ENCODE data around the gene MARCHF3. TPM values are rescaled to one million over a fixed set of nuclear protein-coding genes. Genes with fewer than 3 reads are reported as not detected.
"Not testable (repeated sequence)": the region's sequence is repeated elsewhere in the genome, so short reads cannot be mapped to it uniquely, and the experiment has no call there.

MARCHF3 gene
- total RNA-seq, 1 donor from 2014 or later: 5.7 TPM

GRCh38 chr5:126857472-126858410 lies 172.6 kb downstream of the MARCHF3 start:
- H3K27me3 Mint-ChIP-seq (ENCODE audit: unreplicated experiment): peaks cover 8% of the 10 kb centered on the region
- H3K4me1 Mint-ChIP-seq (ENCODE audit: low read depth, unreplicated experiment): peaks cover 7% of the 10 kb centered on the region
- no peak for DNase-seq
- no peak overlapping the region for H3K27ac Mint-ChIP-seq (ENCODE audit: unreplicated experiment)
- peaks cover 17% of the 10 kb centered on the region for H3K36me3 Mint-ChIP-seq (ENCODE audit: unreplicated experiment)
- H3K4me3 Mint-ChIP-seq (ENCODE audit: unreplicated experiment): peak overlapping the region; percentile 34
- TF ChIP-seq CTCF (IDR thresholded peaks at IDR 0.05; ENCODE audit: partially characterized antibody, unreplicated experiment): no peak
- peaks cover 8% of the 10 kb centered on the region for H3K9me3 Mint-ChIP-seq (ENCODE audit: unreplicated experiment)

- H3K27me3 Mint-ChIP-seq (ENCODE audit: unreplicated experiment): peaks cover 8% of the 10 kb centered on the region
- peaks cover 17% of the 10 kb centered on the region for H3K36me3 Mint-ChIP-seq (ENCODE audit: unreplicated experiment)
- no peak for TF ChIP-seq CTCF (IDR thresholded peaks at IDR 0.05; ENCODE audit: partially characterized antibody, unreplicated experiment)
- H3K27ac Mint-ChIP-seq (ENCODE audit: unreplicated experiment): no peak overlapping the region
- DNase-seq: no peak
- H3K4me1 Mint-ChIP-seq (ENCODE audit: low read depth, unreplicated experiment): peaks cover 19% of the 10 kb centered on the region
- peaks cover 10% of the 10 kb centered on the region for H3K9me3 Mint-ChIP-seq (ENCODE audit: unreplicated experiment)
- H3K4me3 Mint-ChIP-seq (ENCODE audit: unreplicated experiment): no peak overlapping the region
Observed at GRCh38 chr5:126855266-126855665, 175.1 kb downstream of the MARCHF3 start.

GRCh38 chr5:126854526-126855110 lies 175.7 kb downstream of the MARCHF3 start:
- no peak for DNase-seq
- no peak overlapping the region for H3K4me3 Mint-ChIP-seq (ENCODE audit: unreplicated experiment)
- H3K27ac Mint-ChIP-seq (ENCODE audit: unreplicated experiment): no peak overlapping the region
- no peak for TF ChIP-seq CTCF (IDR thresholded peaks at IDR 0.05; ENCODE audit: partially characterized antibody, unreplicated experiment)
- peaks cover 10% of the 10 kb centered on the region for H3K9me3 Mint-ChIP-seq (ENCODE audit: unreplicated experiment)
- H3K4me1 Mint-ChIP-seq (ENCODE audit: low read depth, unreplicated experiment): peaks cover 19% of the 10 kb centered on the region
- H3K36me3 Mint-ChIP-seq (ENCODE audit: unreplicated experiment): peaks cover 17% of the 10 kb centered on the region
- peaks cover 8% of the 10 kb centered on the region for H3K27me3 Mint-ChIP-seq (ENCODE audit: unreplicated experiment)

GRCh38 chr5:126853541-126854307 lies 176.6 kb downstream of the MARCHF3 start:
- H3K4me3 Mint-ChIP-seq (ENCODE audit: unreplicated experiment): not testable (repeated sequence)

GRCh38 chr5:126852841-126853271 lies 177.5 kb downstream of the MARCHF3 start:
- Mint-ChIP-seq H3K4me3 (ENCODE audit: unreplicated experiment) (peak overlapping the region; percentile 36), H3K9me3 (ENCODE audit: unreplicated experiment) (peaks cover 10% of the 10 kb centered on the region), H3K27me3 (ENCODE audit: unreplicated experiment) (peaks cover 8% of the 10 kb centered on the region), H3K36me3 (ENCODE audit: unreplicated experiment) (peaks cover 13% of the 10 kb centered on the region), H3K4me1 (ENCODE audit: low read depth, unreplicated experiment) (peaks cover 29% of the 10 kb centered on the region), H3K27ac (ENCODE audit: unreplicated experiment) (peak overlapping the region; percentile 69)
- TF ChIP-seq CTCF (IDR thresholded peaks at IDR 0.05; ENCODE audit: partially characterized antibody, unreplicated experiment): no peak
- no peak for DNase-seq

More at GRCh38 chr5:126853541-126854307, 176.6 kb downstream of the MARCHF3 start:
- Mint-ChIP-seq H3K4me1 (ENCODE audit: low read depth, unreplicated experiment) (peaks cover 22% of the 10 kb centered on the region), H3K36me3 (ENCODE audit: unreplicated experiment) (peaks cover 17% of the 10 kb centered on the region), H3K9me3 (ENCODE audit: unreplicated experiment) (peaks cover 10% of the 10 kb centered on the region)
- H3K27ac Mint-ChIP-seq (ENCODE audit: unreplicated experiment); DNase-seq; H3K27me3 Mint-ChIP-seq (ENCODE audit: unreplicated experiment): not testable (repeated sequence)

All from glutamatergic neuron (in vitro differentiated cells).